SK-N-MC (cell line): Measurements from ENCODE around the gene CFAP45.

Experiments used
- EZH2 ChIP-seq: fragments of 200-600 bp; sonication (generic); IDR thresholded peaks from one replicate; pipeline ENCODE4 v1.6.1; 2017; ENCODE audit warnings: antibody characterized with exemption
- POLR2AphosphoS5 ChIP-seq: IDR thresholded peaks from 2 replicates; pipeline ENCODE4 v1.6.1; 2012; ENCODE audit warnings: mild to moderate bottlenecking, low read depth, low read length, borderline replicate concordance

GRCh38 chr1:159869173-159869572 is 30.8 kb downstream of the CFAP45 start:
- TF ChIP-seq POLR2AphosphoS5 (no peak), EZH2 (no peak)
